Stimulated activated CD8-positive, alpha-beta memory T cell treated with anti-CD3 and anti-CD28 coated beads, Interleukin-4, amount 100 ng/mL, for 24 hours (primary cell): Measurements from ENCODE around the gene TBCD.

Experiments used
- DNase-seq: peaks from one replicate; pipeline ENCODE4 v3.0.0-alpha.2; 2020; ENCODE audit warnings: low read depth

Gene TBCD

GRCh38 chr17:82751571-82752370 is at the start of gene TBCD:
Gene TBCD, plus strand, starts transcription at chr17:82752065. Its CDS starts 129 bp downstream, at chr17:82752194.
- DNase-seq = peak; percentile 82

GRCh38 chr17:82702231-82702927 is 49.5 kb upstream of the TBCD start:
- DNase-seq = no peak

- DNase-seq = no peak
Observed at GRCh38 chr17:82703036-82703745, 48.7 kb upstream of the TBCD start.

- DNase-seq = no peak
Observed at GRCh38 chr17:82703935-82704865, 47.7 kb upstream of the TBCD start.

GRCh38 chr17:82704886-82705285 is 47.0 kb upstream of the TBCD start:
- no peak for DNase-seq

- DNase-seq = no peak
Observed at GRCh38 chr17:82705756-82706155, 46.1 kb upstream of the TBCD start.

GRCh38 chr17:82709024-82709675 is 42.7 kb upstream of the TBCD start:
- no peak for DNase-seq

- DNase-seq = no peak
Observed at GRCh38 chr17:82709676-82710498, 42.0 kb upstream of the TBCD start.

GRCh38 chr17:82710499-82711232 is 41.2 kb upstream of the TBCD start:
- no peak for DNase-seq

GRCh38 chr17:82713071-82713723 is 38.7 kb upstream of the TBCD start:
- DNase-seq = no peak

GRCh38 chr17:82716203-82717010 is 35.5 kb upstream of the TBCD start, which contains the start of gene FN3KRP:
Gene FN3KRP, plus strand, starts transcription at chr17:82716706. Its CDS starts 50 bp downstream, at chr17:82716756.
- peak; percentile 79 for DNase-seq

GRCh38 chr17:82718986-82719685 is 32.7 kb upstream of the TBCD start:
- no peak for DNase-seq

GRCh38 chr17:82720204-82720603 is 31.7 kb upstream of the TBCD start:
- no peak for DNase-seq

- no peak for DNase-seq
Observed at GRCh38 chr17:82722341-82723013, 29.4 kb upstream of the TBCD start.

GRCh38 chr17:82723169-82723807 is 28.6 kb upstream of the TBCD start:
- DNase-seq = no peak

GRCh38 chr17:82726427-82726826 is 25.4 kb upstream of the TBCD start:
- DNase-seq = no peak
